Urinary bladder (tissue), 4 donors: ENCODE results near the gene AIRE. TPM values are rescaled to one million over a fixed set of nuclear protein-coding genes. Genes with fewer than 3 reads are reported as not detected.

Experiments used
- DNase-seq: peaks from one replicate; pipeline ENCODE4 v3.0.0-alpha.2; 2015; ENCODE audit errors: extremely low spot score
- H3K27ac ChIP-seq: one replicate; pipeline ENCODE4 v1.5.1; 2013; ENCODE audit warnings: low read depth, mild to moderate bottlenecking, moderate library complexity
- H3K36me3 ChIP-seq: one replicate; pipeline ENCODE4 v1.6.1; 2013; ENCODE audit warnings: mild to moderate bottlenecking, moderate library complexity; ENCODE audit not compliant: insufficient read depth
- H3K4me1 ChIP-seq: one replicate; pipeline ENCODE4 v1.6.1; 2013; ENCODE audit warnings: mild to moderate bottlenecking, moderate library complexity; ENCODE audit not compliant: insufficient read depth
- H3K4me3 ChIP-seq: one replicate; pipeline ENCODE4 v1.5.1; 2013; ENCODE audit warnings: low read depth, low read length
- WGBS: extraction: QIAGEN DNeasy Blood & Tissue Kit; methylation state at CpG from one replicate; pipeline ENCODE4 v1.1.7; 2013; 5-methylcytosine and 5-hydroxymethylcytosine counted together
- polyA plus RNA-seq: library from polyadenylated mRNA; stranded (reverse); fragments of 200-250 nt; gene quantifications from one replicate; pipeline ENCODE4 v1.2.3, GENCODE V29; 2013
- total RNA-seq: library from RNA; depleted of rRNA; stranded (reverse); fragments of >200 nt; gene quantifications from one replicate; pipeline ENCODE4 v1.2.3, GENCODE V29; 2014
- donor health status: healthy with polysubstance abuse.
- donor health status: healthy.

The AIRE gene
- total and polyA plus RNA-seq, 2 donors = 0.03 to 0.11 TPM

DNA sequence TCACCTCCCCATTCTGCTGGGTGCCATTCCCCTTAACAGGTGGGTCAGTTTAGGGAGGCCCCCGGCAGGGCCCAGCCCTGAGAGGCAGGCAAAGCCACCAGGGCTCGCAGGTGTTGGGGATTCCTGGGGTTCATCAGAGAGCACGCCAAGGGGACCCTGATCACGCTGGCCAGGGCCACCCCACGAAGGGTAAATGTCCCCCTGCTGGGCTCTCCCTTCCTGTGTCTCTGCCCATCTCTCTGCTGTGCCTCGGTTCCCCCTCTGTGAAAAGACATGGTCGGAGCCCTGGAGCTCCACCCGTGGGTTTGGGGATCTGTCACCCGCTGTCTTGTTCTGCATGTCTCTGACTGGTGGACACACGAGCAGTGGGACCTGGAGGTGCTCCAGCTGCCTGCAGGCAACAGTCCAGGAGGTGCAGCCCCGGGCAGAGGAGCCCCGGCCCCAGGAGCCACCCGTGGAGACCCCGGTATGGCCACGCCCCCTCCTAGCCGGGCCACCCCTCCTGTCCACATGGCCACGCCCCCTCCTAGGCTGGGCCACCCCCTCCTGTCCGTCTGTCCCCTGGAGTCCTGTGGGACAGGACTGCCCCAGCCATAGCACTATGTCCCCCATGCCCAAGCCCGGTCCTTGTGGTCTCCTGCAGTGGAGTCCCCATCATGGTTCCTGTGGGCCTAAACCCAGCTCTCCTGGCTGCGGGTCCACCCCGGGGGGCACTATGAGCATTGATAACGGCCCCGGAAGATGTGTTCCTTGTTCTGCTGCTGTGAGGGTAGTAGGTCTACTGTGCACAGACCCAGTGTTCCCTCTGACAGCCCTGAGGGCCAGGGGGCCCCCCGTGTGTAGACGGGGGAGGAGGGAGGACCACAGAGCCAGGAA, 6.5 kb downstream of the AIRE start:
- Histone ChIP-seq H3K4me1 (no peaks in the 10 kb centered on the region), H3K4me3 (no peak overlapping the region), H3K27ac (no peak overlapping the region), H3K36me3 (no peaks in the 10 kb centered on the region)
- DNase-seq = no peak
- 67% methylated on average over 25 of the region's 25 CpGs for WGBS

DNA sequence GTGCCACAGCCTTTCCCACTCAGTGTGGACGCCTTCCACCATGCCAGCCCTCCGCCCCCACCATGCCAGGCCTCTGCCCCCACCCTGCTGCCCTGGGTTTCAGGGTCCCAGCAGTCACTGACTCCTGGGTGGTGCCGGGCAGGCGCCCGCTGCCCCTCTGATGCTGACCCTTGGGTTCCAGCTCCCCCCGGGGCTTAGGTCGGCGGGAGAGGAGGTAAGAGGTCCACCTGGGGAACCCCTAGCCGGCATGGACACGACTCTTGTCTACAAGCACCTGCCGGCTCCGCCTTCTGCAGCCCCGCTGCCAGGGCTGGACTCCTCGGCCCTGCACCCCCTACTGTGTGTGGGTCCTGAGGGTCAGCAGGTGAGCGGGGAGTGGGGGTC, 7.1 kb downstream of the AIRE start:
- 90% methylated on average over 15 of the region's 15 CpGs for WGBS
- no peaks in the 10 kb centered on the region for H3K4me1 ChIP-seq
- no peak overlapping the region for H3K27ac ChIP-seq
- H3K36me3 ChIP-seq = no peaks in the 10 kb centered on the region
- no peak for DNase-seq
- H3K4me3 ChIP-seq = no peak overlapping the region

GRCh38 chr21:44293551-44294231, 8.0 kb downstream of the AIRE start:
- no peak for DNase-seq
- no peaks in the 10 kb centered on the region for H3K4me1 ChIP-seq
- no peak overlapping the region for H3K4me3 ChIP-seq
- H3K36me3 ChIP-seq = no peaks in the 10 kb centered on the region
- WGBS = 92% methylated on average over 33 of the region's 33 CpGs
- no peak overlapping the region for H3K27ac ChIP-seq

DNA sequence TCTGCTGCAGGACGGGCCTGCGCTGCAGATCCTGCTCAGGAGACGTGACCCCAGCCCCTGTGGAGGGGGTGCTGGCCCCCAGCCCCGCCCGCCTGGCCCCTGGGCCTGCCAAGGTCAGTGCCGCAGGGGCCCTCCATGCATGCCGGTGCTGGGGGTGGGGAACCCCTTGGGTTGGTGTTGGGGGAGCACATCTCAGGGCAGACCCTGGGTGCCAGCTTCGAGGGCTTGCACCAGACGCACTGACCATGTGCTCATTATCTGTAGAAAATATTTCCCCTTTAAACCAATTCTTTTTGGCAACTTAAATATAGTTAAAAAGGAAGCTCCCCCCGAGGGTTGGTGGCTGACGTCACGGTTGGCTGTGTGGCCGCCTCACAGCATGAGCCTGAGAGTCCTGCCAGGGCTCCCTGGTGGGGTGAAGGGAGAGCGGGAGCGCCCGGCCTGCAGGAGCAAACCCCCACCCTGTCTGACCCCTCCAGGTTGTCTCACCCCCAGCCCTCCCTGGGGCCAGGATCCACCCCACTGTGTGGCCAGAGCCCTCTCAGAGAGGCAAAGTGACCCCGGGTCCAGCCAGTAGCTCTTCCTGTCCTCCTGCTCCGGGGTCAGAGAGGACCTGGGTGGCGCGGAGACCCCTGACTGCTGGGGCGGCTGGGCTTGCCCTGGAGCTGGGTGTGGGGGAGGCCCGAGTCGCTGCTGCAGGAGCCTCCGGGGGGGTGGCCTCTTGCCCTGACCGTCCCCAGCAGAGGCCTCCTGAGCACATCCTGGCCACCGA, 8.9 kb downstream of the AIRE start:
- WGBS = 50% methylated on average over 26 of the region's 26 CpGs
- H3K27ac ChIP-seq = no peak overlapping the region
- DNase-seq = no peak
- H3K4me1 ChIP-seq = no peaks in the 10 kb centered on the region
- H3K36me3 ChIP-seq = no peaks in the 10 kb centered on the region
- no peak overlapping the region for H3K4me3 ChIP-seq

DNA sequence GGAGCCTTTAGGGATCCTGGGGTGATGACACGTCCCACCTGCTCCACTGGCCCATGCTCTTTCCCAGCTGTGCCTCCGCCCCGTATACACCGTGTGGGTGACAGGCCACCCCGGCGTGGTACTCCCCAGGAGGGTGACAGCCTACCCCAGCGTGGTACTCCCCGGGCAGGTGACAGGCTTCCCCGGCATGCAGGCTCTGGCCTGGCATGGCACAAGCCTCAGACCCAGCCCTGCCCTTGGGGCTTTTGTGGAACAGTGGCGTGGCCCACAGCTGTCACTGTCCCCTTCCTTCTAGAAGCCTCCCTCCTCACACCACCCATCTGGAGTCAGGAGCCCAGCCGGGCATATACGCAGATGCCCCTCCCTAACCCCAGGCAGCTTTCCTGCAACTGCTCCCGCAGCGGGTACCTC, 9.5 kb downstream of the AIRE start:
- Histone ChIP-seq H3K4me1 (no peaks in the 10 kb centered on the region), H3K36me3 (no peaks in the 10 kb centered on the region), H3K4me3 (no peak overlapping the region), H3K27ac (no peak overlapping the region)
- WGBS = 77% methylated on average over 14 of the region's 14 CpGs
- DNase-seq = no peak

DNA sequence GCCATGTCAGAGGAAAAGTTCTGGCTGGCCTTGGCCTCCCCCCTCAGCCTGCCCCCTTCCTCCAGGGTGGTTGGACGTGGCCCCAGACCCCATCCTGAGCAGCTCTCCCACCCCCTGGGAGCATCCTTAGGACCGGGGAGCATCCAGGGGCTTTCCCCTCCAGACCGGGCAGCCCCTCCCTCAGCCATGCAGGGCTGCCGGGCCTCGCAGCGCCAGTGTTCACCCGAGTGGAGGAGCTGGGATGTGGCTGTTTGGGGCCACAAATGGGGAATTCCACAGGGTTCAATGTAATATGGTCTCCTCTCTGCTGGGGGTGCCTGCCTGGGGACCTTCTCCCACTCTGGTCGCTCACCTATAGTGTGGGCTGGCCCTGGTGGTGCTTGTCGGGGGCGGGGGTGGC, 10.0 kb downstream of the AIRE start:
- 74% methylated on average over 10 of the region's 10 CpGs for WGBS

GRCh38 chr21:44296103-44296519, 10.4 kb downstream of the AIRE start:
- H3K4me3 ChIP-seq = no peak overlapping the region
- H3K36me3 ChIP-seq = no peaks in the 10 kb centered on the region
- no peaks in the 10 kb centered on the region for H3K4me1 ChIP-seq
- no peak overlapping the region for H3K27ac ChIP-seq
- WGBS = 83% methylated on average over 12 of the region's 12 CpGs
- DNase-seq = no peak

More for the DNA sequence above, 10.0 kb downstream of the AIRE start:
- Histone ChIP-seq H3K4me3 (no peak overlapping the region), H3K36me3 (no peaks in the 10 kb centered on the region), H3K27ac (no peak overlapping the region), H3K4me1 (no peaks in the 10 kb centered on the region)
- DNase-seq = no peak

DNA sequence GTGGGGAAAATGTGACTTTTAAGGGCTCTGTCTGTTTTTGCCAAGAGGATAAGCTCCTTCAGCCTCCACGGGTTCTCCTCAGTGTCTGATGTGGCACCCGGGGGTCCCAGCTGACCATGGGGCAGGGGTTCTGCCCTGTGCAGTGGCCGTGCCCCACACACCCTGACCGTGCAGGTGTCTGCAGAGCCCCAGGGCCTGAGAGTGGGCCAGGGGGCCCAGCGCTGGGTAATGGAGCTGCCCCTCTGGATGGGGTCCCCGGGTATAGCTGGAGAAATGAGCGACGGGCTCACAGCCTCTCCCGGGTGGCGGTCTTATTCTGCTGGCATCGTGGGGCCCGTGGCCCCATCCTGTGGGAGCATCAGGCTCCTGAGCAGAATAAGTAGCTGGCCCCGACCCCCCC, 11.2 kb downstream of the AIRE start:
- no peaks in the 10 kb centered on the region for H3K4me1 ChIP-seq
- no peak overlapping the region for H3K4me3 ChIP-seq
- DNase-seq = no peak
- WGBS = 76% methylated on average over 13 of the region's 13 CpGs
- no peak overlapping the region for H3K27ac ChIP-seq
- H3K36me3 ChIP-seq = no peaks in the 10 kb centered on the region

DNA sequence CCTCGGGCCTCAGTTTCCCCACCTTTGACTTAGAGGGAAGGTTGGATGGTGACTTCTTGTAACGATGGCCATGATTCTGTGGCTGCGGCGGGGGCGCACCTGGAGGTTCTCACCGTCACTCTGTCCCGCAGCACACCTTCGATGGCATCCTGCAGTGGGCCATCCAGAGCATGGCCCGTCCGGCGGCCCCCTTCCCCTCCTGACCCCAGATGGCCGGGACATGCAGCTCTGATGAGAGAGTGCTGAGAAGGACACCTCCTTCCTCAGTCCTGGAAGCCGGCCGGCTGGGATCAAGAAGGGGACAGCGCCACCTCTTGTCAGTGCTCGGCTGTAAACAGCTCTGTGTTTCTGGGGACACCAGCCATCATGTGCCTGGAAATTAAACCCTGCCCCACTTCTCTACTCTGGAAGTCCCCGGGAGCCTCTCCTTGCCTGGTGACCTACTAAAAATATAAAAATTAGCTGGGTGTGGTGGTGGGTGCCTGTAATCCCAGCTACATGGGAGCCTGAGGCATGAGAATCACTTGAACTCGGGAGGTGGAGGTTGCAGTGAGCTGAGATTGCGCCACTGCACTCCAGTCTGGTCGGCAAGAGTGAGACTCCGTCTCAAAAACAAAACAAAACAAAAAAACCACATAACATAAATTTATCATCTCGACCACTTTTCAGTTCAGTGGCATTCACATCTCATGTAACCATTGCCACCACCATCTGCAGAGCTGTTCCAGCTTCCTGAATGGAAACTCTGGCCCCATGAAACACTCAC, 12.0 kb downstream of the AIRE start:
- peak; percentile 57 for DNase-seq
- no peaks in the 10 kb centered on the region for H3K4me1 ChIP-seq
- no peak overlapping the region for H3K4me3 ChIP-seq
- WGBS = 27% methylated on average over 22 of the region's 22 CpGs
- no peaks in the 10 kb centered on the region for H3K36me3 ChIP-seq
- H3K27ac ChIP-seq = no peak overlapping the region

- Histone ChIP-seq H3K27ac (no peak overlapping the region), H3K4me3 (no peak overlapping the region), H3K36me3 (no peaks in the 10 kb centered on the region), H3K4me1 (no peaks in the 10 kb centered on the region)
- DNase-seq = no peak
- WGBS = 94% methylated on average over 2 of the region's 2 CpGs
Observed at GRCh38 chr21:44298301-44298700, 12.6 kb downstream of the AIRE start.

- Histone ChIP-seq H3K4me1 (no peaks in the 10 kb centered on the region), H3K36me3 (no peaks in the 10 kb centered on the region), H3K4me3 (peak overlapping the region; percentile 90), H3K27ac (peak overlapping the region; percentile 73)
- WGBS = 40% methylated on average over 10 of the region's 10 CpGs
- DNase-seq = no peak
Observed at GRCh38 chr21:44299085-44299457, 13.4 kb downstream of the AIRE start.

DNA sequence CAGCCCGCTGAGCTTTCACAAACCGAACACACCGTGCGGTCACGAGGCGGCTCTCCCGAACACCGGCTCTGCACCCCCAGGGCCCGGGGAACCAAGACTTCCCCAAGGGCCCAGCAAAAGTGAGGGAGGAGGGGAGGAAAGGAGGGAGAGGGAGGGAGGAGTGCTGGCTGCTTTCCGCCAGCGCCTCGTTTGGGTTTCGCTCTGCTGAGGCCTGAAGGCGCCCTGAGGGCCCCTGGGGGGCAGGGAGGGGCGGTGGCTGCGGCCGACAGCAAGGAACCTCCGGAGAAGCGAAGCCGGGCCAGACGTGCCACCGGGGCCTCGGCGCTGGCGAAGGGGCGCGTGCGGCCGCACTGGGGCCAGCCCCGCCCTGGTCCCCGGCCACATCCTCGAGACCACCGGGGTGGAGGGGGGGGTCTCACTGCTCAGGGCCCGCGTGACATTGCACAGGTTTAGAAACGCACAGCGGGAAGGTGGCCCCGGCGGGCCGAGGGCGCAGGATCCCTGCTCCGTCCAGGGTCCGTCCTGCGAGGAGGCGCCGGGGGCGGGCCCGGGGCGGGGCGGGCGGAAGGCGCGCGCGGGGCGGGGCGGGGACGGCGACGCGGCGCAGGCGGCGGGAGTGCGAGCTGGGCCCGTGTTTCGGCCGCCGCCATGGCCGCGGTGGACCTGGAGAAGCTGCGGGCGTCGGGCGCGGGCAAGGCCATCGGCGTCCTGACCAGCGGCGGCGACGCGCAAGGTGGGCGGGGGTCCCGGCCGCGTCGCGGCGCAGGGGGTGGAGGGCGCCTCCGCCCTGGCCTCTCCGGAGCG, 14.0 kb downstream of the AIRE start, which contains the start of gene PFKL:
Gene PFKL (plus strand): TSS at position 596 of the 804 bp plus-strand sequence. CDS start 53 bp downstream, at position 649.
- Histone ChIP-seq H3K4me1 (no peaks in the 10 kb centered on the region), H3K4me3 (peak within 1 kb of the TSS; percentile 90), H3K36me3 (no peaks in the 10 kb centered on the region), H3K27ac (peak within 1 kb of the TSS; percentile 88)
- WGBS = under 1% methylated on average over 94 of the region's 94 CpGs
- peak; percentile 23 for DNase-seq
